H9 (cell line): ENCODE results near the gene TMPRSS12. TPM values are rescaled to one million over a fixed set of nuclear protein-coding genes. Genes with fewer than 3 reads are reported as not detected.

ENCODE experiments used
- DNase-seq: peaks from one replicate; pipeline ENCODE4 v3.0.0-alpha.2; 2017
- H2AFZ ChIP-seq: one replicate; pipeline ENCODE4 v1.6.1; 2013; ENCODE audit warnings: mild to moderate bottlenecking, low read length, control low read depth, moderate library complexity
- H2AK5ac ChIP-seq: 2 replicates; pipeline ENCODE4 v1.6.1; 2013; ENCODE audit warnings: low read length, control low read depth, mixed read lengths; ENCODE audit not compliant: insufficient read length
- H2BK120ac ChIP-seq: one replicate; pipeline ENCODE4 v1.6.1; 2013; ENCODE audit warnings: low read depth, mild to moderate bottlenecking, low read length, control low read depth, inconsistent platforms; ENCODE audit not compliant: poor library complexity, severe bottlenecking
- H2BK12ac ChIP-seq: 2 replicates; pipeline ENCODE4 v1.6.1; 2013; ENCODE audit warnings: low read length, control low read depth, mixed read lengths, low read depth; ENCODE audit not compliant: insufficient read length
- H2BK15ac ChIP-seq: 2 replicates; pipeline ENCODE4 v1.6.1; 2013; ENCODE audit warnings: low read depth, low read length, control low read depth
- H2BK20ac ChIP-seq: one replicate; pipeline ENCODE4 v1.6.1; 2013; ENCODE audit warnings: low read depth, mild to moderate bottlenecking, low read length, control low read depth, inconsistent platforms; ENCODE audit not compliant: poor library complexity, severe bottlenecking
- H2BK5ac ChIP-seq: 2 replicates; pipeline ENCODE4 v1.6.1; 2013; ENCODE audit warnings: low read length, control low read depth, mixed read lengths; ENCODE audit not compliant: insufficient read length
- H3K14ac ChIP-seq: 2 replicates; pipeline ENCODE4 v1.6.1; 2013; ENCODE audit warnings: low read length, control low read depth; ENCODE audit not compliant: insufficient read depth
- H3K18ac ChIP-seq: 2 replicates; pipeline ENCODE4 v1.6.1; 2013; ENCODE audit warnings: low read depth, mild to moderate bottlenecking, mixed read lengths, low read length, control low read depth; ENCODE audit not compliant: insufficient read length
- H3K23ac ChIP-seq: 2 replicates; pipeline ENCODE4 v1.6.1; 2013; ENCODE audit warnings: low read length, control low read depth, mixed read lengths, low read depth; ENCODE audit not compliant: insufficient read length
- H3K23me2 ChIP-seq: 2 replicates; pipeline ENCODE4 v1.6.1; 2013; ENCODE audit warnings: low read depth, mild to moderate bottlenecking, mixed read lengths, low read length, control low read depth; ENCODE audit not compliant: insufficient read length, poor library complexity, severe bottlenecking
- H3K27ac ChIP-seq: 2 replicates; pipeline ENCODE4 v1.5.1; 2013; ENCODE audit warnings: low read length, control low read depth, mixed read lengths, low read depth; ENCODE audit not compliant: insufficient read length
- H3K27me3 ChIP-seq: 2 replicates; pipeline ENCODE4 v1.6.1; 2013; ENCODE audit warnings: low read length, control low read depth, inconsistent platforms; ENCODE audit not compliant: insufficient read depth
- H3K4ac ChIP-seq: 2 replicates; pipeline ENCODE4 v1.6.1; 2013; ENCODE audit warnings: low read depth, mild to moderate bottlenecking, control low read depth, inconsistent platforms, low read length, moderate library complexity
- H3K4me1 ChIP-seq: 2 replicates; pipeline ENCODE4 v1.6.1; 2013; ENCODE audit warnings: low read length, control low read depth, inconsistent platforms; ENCODE audit not compliant: insufficient read depth
- H3K4me2 ChIP-seq: 2 replicates; pipeline ENCODE4 v1.6.1; 2013; ENCODE audit warnings: low read length, control low read depth, mixed read lengths; ENCODE audit not compliant: insufficient read length, insufficient read depth
- H3K56ac ChIP-seq: 2 replicates; pipeline ENCODE4 v1.6.1; 2013; ENCODE audit warnings: low read depth, mild to moderate bottlenecking, mixed read lengths, low read length, control low read depth; ENCODE audit not compliant: insufficient read length
- H3K79me1 ChIP-seq: 2 replicates; pipeline ENCODE4 v1.6.1; 2013; ENCODE audit warnings: low read depth, mild to moderate bottlenecking, moderate library complexity, low read length, control low read depth, inconsistent platforms; ENCODE audit not compliant: insufficient read depth, poor library complexity, severe bottlenecking
- H3K79me2 ChIP-seq: 2 replicates; pipeline ENCODE4 v1.6.1; 2013; ENCODE audit warnings: low read length, control low read depth, inconsistent platforms; ENCODE audit not compliant: insufficient read depth
- H3K9ac ChIP-seq: 2 replicates; pipeline ENCODE4 v1.6.1; 2013; ENCODE audit warnings: low read length, control low read depth, mixed read lengths; ENCODE audit not compliant: insufficient read length; ENCODE audit errors: extremely low read depth
- H3K9me3 ChIP-seq: one replicate; pipeline ENCODE4 v1.6.1; 2013; ENCODE audit warnings: low read depth, low read length, inconsistent platforms; ENCODE audit not compliant: control insufficient read depth
- H3T11ph ChIP-seq: one replicate; pipeline ENCODE4 v1.6.1; 2013; ENCODE audit warnings: mild to moderate bottlenecking, low read length, control low read depth, inconsistent platforms
- H4K20me1 ChIP-seq: one replicate; pipeline ENCODE4 v1.6.1; 2013; ENCODE audit not compliant: control insufficient read depth, insufficient read length, insufficient read depth
- H4K5ac ChIP-seq: 2 replicates; pipeline ENCODE4 v1.6.1; 2013; ENCODE audit warnings: low read depth, mild to moderate bottlenecking, mixed read lengths, low read length, control low read depth; ENCODE audit not compliant: insufficient read length
- H4K8ac ChIP-seq: replicated peaks from 2 replicates; pipeline ENCODE4 v1.6.1; 2013; ENCODE audit warnings: low read length, control low read depth, mixed read lengths, low read depth; ENCODE audit not compliant: insufficient read length
- H4K91ac ChIP-seq: 2 replicates; pipeline ENCODE4 v1.6.1; 2013; ENCODE audit warnings: low read depth, mild to moderate bottlenecking, moderate library complexity, mixed read lengths, low read length, control low read depth; ENCODE audit not compliant: insufficient read length
- H3K27ac Mint-ChIP-seq, 3 experiments: 2 replicates in 2 of 3; 3 replicates in 1 of 3; pipeline ENCODE4 v1.8.0; 2020 to 2021; ENCODE audit warnings: mixed read lengths in 3 of 3, mild to moderate bottlenecking in 1 of 3, moderate library complexity in 1 of 3
- H3K27me3 Mint-ChIP-seq: 2 replicates; pipeline ENCODE4 v1.8.0; 2021; ENCODE audit warnings: low read depth, mild to moderate bottlenecking, moderate library complexity, mixed read lengths
- H3K36me3 Mint-ChIP-seq, 3 experiments: 2 replicates in 2 of 3; 3 replicates in 1 of 3; pipeline ENCODE4 v1.8.0; 2020 to 2021; ENCODE audit warnings: low read depth in 3 of 3, mixed read lengths in 3 of 3; ENCODE audit not compliant: insufficient read depth in 1 of 3
- H3K4me1 Mint-ChIP-seq, 2 experiments: 2 replicates each; pipeline ENCODE4 v1.8.0; 2020; ENCODE audit warnings: mixed read lengths in 2 of 2
- H3K4me3 Mint-ChIP-seq, 2 experiments: 2 replicates in 1 of 2; 3 replicates in 1 of 2; pipeline ENCODE4 v1.8.0; 2020 to 2021; ENCODE audit warnings: mild to moderate bottlenecking in 2 of 2, mixed read lengths in 2 of 2, moderate library complexity in 1 of 2
- H3K9me3 Mint-ChIP-seq, 2 experiments: 2 replicates in 1 of 2; 3 replicates in 1 of 2; pipeline ENCODE4 v1.8.0; 2020; ENCODE audit warnings: mild to moderate bottlenecking in 2 of 2, mixed read lengths in 2 of 2, moderate library complexity in 1 of 2
- CTCF ChIP-seq: fragments of 200-600 bp; sonication (generic); conservative IDR thresholded peaks from 3 replicates; pipeline ENCODE4 v1.8.0; 2021; ENCODE audit warnings: antibody characterized with exemption, mild to moderate bottlenecking
- WGBS: extraction: QIAGEN DNeasy Blood & Tissue Kit; methylation state at CpG from one replicate; pipeline ENCODE4 v1.1.7; 2013; ENCODE audit warnings: missing lambda C conversion rate, low lambda C conversion rate, mixed read lengths; ENCODE audit not compliant: insufficient read length; ENCODE audit errors: extremely low coverage; 5-methylcytosine and 5-hydroxymethylcytosine counted together
- total RNA-seq: library from RNA; stranded (reverse); gene quantifications from 2 replicates; pipeline ENCODE4 v1.2.1, GENCODE V29; 2021

The TMPRSS12 gene
- total RNA-seq, 1 experiment from 2014 or later = not detected

- H3K79me2 ChIP-seq = no peaks in the 10 kb centered on the region
- no peak overlapping the region for H3T11ph ChIP-seq
- TF ChIP-seq CTCF = no peak
- H3K56ac ChIP-seq = no peak overlapping the region
- no peak overlapping the region for H2BK15ac ChIP-seq
- no peak overlapping the region for H2BK5ac ChIP-seq
- H2BK120ac ChIP-seq = no peak overlapping the region
- H3K9ac ChIP-seq = no peak overlapping the region
- no peak overlapping the region for H2BK12ac ChIP-seq
- Mint-ChIP-seq H3K4me1 (peaks cover 7% of the 10 kb centered on the region in 2 experiments; a peak in 3 of 4 replicates), H3K27ac (no peak overlapping the region), H3K4me3 (no peak overlapping the region), H3K27me3 (no peaks in the 10 kb centered on the region), H3K36me3 (peaks cover 10 to 23% (median 14%) of the 10 kb centered on the region in 3 experiments), H3K9me3 (peaks cover 20 to 21% of the 10 kb centered on the region in 2 experiments)
- H3K14ac ChIP-seq = no peak overlapping the region
- WGBS = no CpG with 5 or more reads among the region's 6 CpGs
- no peak overlapping the region for H3K27ac ChIP-seq
- DNase-seq = no peak
- no peak overlapping the region for H2BK20ac ChIP-seq
- H3K23ac ChIP-seq = no peak overlapping the region
- no peak overlapping the region for H4K8ac ChIP-seq
- H3K4ac ChIP-seq = no peak overlapping the region
- H2AK5ac ChIP-seq = no peak overlapping the region
- H3K79me1 ChIP-seq = no peaks in the 10 kb centered on the region
- no peaks in the 10 kb centered on the region for H3K23me2 ChIP-seq
- H3K27me3 ChIP-seq = no peaks in the 10 kb centered on the region
- H3K4me1 ChIP-seq = no peaks in the 10 kb centered on the region
- no peak overlapping the region for H3K4me2 ChIP-seq
- no peak overlapping the region for H4K91ac ChIP-seq
- no peak overlapping the region for H2AFZ ChIP-seq
- no peaks in the 10 kb centered on the region for H3K9me3 ChIP-seq
- no peak overlapping the region for H3K18ac ChIP-seq
- H4K20me1 ChIP-seq = no peaks in the 10 kb centered on the region
- no peak overlapping the region for H4K5ac ChIP-seq
Observed at GRCh38 chr12:50862316-50862715, 19.6 kb downstream of the TMPRSS12 start.
